ENCODE results near the gene RSRC2. TPM values are rescaled to one million over a fixed set of nuclear protein-coding genes. Genes with fewer than 3 reads are reported as not detected.

The RSRC2 gene
- total RNA-seq, 1 experiment from 2014 or later = 77.9 TPM

DNA sequence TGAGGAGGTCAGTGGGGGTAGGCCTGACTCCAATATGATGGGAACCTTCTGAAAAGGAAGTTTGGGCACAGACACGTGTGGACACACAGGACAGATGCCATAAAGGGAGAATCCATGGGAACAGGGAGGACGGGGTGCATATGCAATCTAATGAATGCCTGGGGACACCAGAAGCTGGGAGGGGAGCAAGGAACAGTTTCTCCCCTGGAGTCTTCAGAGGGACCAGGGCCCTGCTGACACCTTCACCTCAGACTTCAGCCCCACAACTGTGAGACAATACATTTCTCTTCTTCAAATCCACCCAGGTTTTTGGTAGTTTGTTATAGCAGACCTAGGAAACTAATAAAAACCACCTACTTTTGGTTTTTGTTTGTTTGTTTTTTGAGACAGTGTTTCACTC is 69.1 kb downstream of the RSRC2 start:
- intact Hi-C loops (cut with micrococcal nuclease; ENCODE audit: unreplicated experiment) = no loop called here
- Histone ChIP-seq H3K4me3 (ENCODE audit: low read depth, low read length) (no peak overlapping the region), H3K9me3 (no peaks in the 10 kb centered on the region), H3K27me3 (replicated peaks; ENCODE audit: control insufficient read depth, insufficient read depth, low read length) (no peaks in the 10 kb centered on the region), H3K36me3 (ENCODE audit: control insufficient read depth, insufficient read depth, low read length) (no peaks in the 10 kb centered on the region), H3K4me1 (peaks cover 28% of the 10 kb centered on the region)
- peaks cover 13% of the 10 kb centered on the region for H3K4me1 Mint-ChIP-seq (ENCODE audit: low read depth, unreplicated experiment)
- no peak overlapping the region for H3K4me3 Mint-ChIP-seq (ENCODE audit: unreplicated experiment)
- TF ChIP-seq, protein P1, sequence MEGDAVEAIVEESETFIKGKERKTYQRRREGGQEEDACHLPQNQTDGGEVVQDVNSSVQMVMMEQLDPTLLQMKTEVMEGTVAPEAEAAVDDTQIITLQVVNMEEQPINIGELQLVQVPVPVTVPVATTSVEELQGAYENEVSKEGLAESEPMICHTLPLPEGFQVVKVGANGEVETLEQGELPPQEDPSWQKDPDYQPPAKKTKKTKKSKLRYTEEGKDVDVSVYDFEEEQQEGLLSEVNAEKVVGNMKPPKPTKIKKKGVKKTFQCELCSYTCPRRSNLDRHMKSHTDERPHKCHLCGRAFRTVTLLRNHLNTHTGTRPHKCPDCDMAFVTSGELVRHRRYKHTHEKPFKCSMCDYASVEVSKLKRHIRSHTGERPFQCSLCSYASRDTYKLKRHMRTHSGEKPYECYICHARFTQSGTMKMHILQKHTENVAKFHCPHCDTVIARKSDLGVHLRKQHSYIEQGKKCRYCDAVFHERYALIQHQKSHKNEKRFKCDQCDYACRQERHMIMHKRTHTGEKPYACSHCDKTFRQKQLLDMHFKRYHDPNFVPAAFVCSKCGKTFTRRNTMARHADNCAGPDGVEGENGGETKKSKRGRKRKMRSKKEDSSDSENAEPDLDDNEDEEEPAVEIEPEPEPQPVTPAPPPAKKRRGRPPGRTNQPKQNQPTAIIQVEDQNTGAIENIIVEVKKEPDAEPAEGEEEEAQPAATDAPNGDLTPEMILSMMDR (IDR thresholded peaks at IDR 0.05; ENCODE audit: insufficient read depth in 1 of 2, low read depth in 1 of 2, low read length in 1 of 2, severe bottlenecking in 1 of 2, unreplicated experiment in 1 of 2) = no peak
- peak overlapping the region; percentile 55 for H3K27ac Mint-ChIP-seq (ENCODE audit: unreplicated experiment)
- ChIA-PET POLR2A (no interaction called here), CTCF (no interaction called here)
- H3K27me3 Mint-ChIP-seq (ENCODE audit: insufficient read depth, unreplicated experiment) = no peaks in the 10 kb centered on the region
- no peaks in the 10 kb centered on the region for H3K9me3 Mint-ChIP-seq (ENCODE audit: unreplicated experiment)
- peaks cover 6% of the 10 kb centered on the region for H3K36me3 Mint-ChIP-seq (ENCODE audit: insufficient read depth, unreplicated experiment)
- no peak for DNase-seq
- no TSS peak for BruUV-seq (replicated peaks)

DNA sequence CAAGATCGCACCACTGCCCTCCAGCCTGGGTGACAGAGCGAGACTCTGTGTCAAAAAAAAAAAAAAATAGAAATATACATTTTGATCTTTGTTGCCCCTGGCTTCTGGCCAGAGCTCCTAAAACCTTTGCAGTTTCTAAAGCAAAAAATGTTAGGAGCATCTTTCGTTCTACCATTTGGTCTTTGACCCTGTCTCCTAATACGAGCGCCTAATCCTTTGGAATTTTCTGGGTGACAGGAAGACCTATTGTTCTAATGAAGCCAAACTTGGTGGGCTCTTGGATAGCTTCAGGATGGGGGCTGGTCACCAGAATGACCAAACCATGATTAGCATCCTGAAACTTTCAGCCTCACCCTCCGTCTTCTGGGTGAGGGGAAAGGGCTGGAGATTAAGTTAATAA is 72.0 kb downstream of the RSRC2 start:
- ChIA-PET CTCF (no interaction called here), POLR2A (interaction anchor here (0.6 kb wide), 1 partner anchor 229 kb away, joined by 3 read pairs; the partner anchor contains the start of gene DIABLO)
- DNase-seq = no peak
- no peaks in the 10 kb centered on the region for H3K27me3 Mint-ChIP-seq (ENCODE audit: insufficient read depth, unreplicated experiment)
- H3K36me3 ChIP-seq (ENCODE audit: control insufficient read depth, insufficient read depth, low read length) = no peaks in the 10 kb centered on the region
- no peak overlapping the region for H3K4me3 Mint-ChIP-seq (ENCODE audit: unreplicated experiment)
- peaks cover 17% of the 10 kb centered on the region for H3K4me1 Mint-ChIP-seq (ENCODE audit: low read depth, unreplicated experiment)
- peak overlapping the region; percentile 55 for H3K27ac Mint-ChIP-seq (ENCODE audit: unreplicated experiment)
- no peak overlapping the region for H3K4me3 ChIP-seq (ENCODE audit: low read depth, low read length)
- TF ChIP-seq, protein P1 (IDR thresholded peaks at IDR 0.05; ENCODE audit: insufficient read depth in 1 of 2, low read depth in 1 of 2, low read length in 1 of 2, severe bottlenecking in 1 of 2, unreplicated experiment in 1 of 2) = no peak
- H3K9me3 Mint-ChIP-seq (ENCODE audit: unreplicated experiment) = no peaks in the 10 kb centered on the region
- intact Hi-C loops (cut with micrococcal nuclease; ENCODE audit: unreplicated experiment) = no loop called here
- no peaks in the 10 kb centered on the region for H3K9me3 ChIP-seq
- H3K4me1 ChIP-seq = peaks cover 36% of the 10 kb centered on the region
- peaks cover 6% of the 10 kb centered on the region for H3K36me3 Mint-ChIP-seq (ENCODE audit: insufficient read depth, unreplicated experiment)
- BruUV-seq (replicated peaks) = no TSS peak
- H3K27me3 ChIP-seq (replicated peaks; ENCODE audit: control insufficient read depth, insufficient read depth, low read length) = no peaks in the 10 kb centered on the region

DNA sequence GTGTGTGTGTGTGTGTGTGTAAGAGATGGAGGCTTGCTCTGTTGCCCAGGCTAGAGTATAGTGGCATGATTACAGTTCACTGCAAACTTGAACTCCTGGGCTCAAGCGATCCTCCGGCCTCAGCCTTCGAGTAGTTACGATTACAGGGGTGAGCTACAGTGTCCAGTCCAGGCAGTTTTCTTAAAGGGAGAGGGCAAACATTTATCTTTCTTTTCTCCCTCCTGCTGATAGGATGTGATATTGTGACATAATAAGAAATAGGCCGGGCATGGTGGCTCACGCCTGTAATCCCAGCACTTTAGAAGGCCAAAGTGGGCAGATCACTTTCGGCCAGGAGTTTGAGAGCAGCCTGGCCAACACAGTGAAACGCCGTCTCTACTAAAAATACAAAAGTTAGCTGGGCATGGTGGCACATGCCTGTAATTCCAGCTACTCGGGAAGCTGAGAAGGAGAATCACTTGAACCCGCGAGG is 72.5 kb downstream of the RSRC2 start:
- no peaks in the 10 kb centered on the region for H3K36me3 ChIP-seq (ENCODE audit: control insufficient read depth, insufficient read depth, low read length)
- no peaks in the 10 kb centered on the region for H3K9me3 Mint-ChIP-seq (ENCODE audit: unreplicated experiment)
- H3K9me3 ChIP-seq = no peaks in the 10 kb centered on the region
- ChIA-PET CTCF (interaction anchor here (0.5 kb wide), 1 partner anchor 676 kb away, joined by 4 read pairs; no protein-coding TSS in a partner anchor), POLR2A (no interaction called here)
- peaks cover 17% of the 10 kb centered on the region for H3K4me1 Mint-ChIP-seq (ENCODE audit: low read depth, unreplicated experiment)
- BruUV-seq (replicated peaks) = no TSS peak
- no peak for DNase-seq
- H3K4me1 ChIP-seq = peaks cover 41% of the 10 kb centered on the region
- TF ChIP-seq, protein P1 (IDR thresholded peaks at IDR 0.05; ENCODE audit: insufficient read depth in 1 of 2, low read depth in 1 of 2, low read length in 1 of 2, severe bottlenecking in 1 of 2, unreplicated experiment in 1 of 2) = no peak
- H3K36me3 Mint-ChIP-seq (ENCODE audit: insufficient read depth, unreplicated experiment) = peaks cover 8% of the 10 kb centered on the region
- H3K27ac Mint-ChIP-seq (ENCODE audit: unreplicated experiment) = peak overlapping the region; percentile 8
- intact Hi-C loops (cut with micrococcal nuclease; ENCODE audit: unreplicated experiment) = no loop called here
- no peaks in the 10 kb centered on the region for H3K27me3 Mint-ChIP-seq (ENCODE audit: insufficient read depth, unreplicated experiment)
- H3K4me3 Mint-ChIP-seq (ENCODE audit: unreplicated experiment) = no peak overlapping the region
- no peaks in the 10 kb centered on the region for H3K27me3 ChIP-seq (replicated peaks; ENCODE audit: control insufficient read depth, insufficient read depth, low read length)
- H3K4me3 ChIP-seq (ENCODE audit: low read depth, low read length) = no peak overlapping the region

Other genes with a start within 250 kb of the RSRC2 start
- 80.9 and 85.0 TPM in 2 replicates for gene CLIP1, start 104.3 kb downstream of the RSRC2 start, total RNA-seq (2022)
- gene ZCCHC8, start 26.0 kb downstream of the RSRC2 start, total RNA-seq (2022) = 37.5 and 40.1 TPM in 2 replicates
- 55.8 and 57.0 TPM in 2 replicates for gene KNTC1, start 313 bp upstream of the RSRC2 start, total RNA-seq (2022)
- 0.16 and 0.18 TPM in 2 replicates for gene HCAR2, start 176.4 kb upstream of the RSRC2 start, total RNA-seq (2022)
- 0.28 and 0.32 TPM in 2 replicates for gene HCAR3, start 189.9 kb upstream of the RSRC2 start, total RNA-seq (2022)
- gene HCAR1, start 203.9 kb upstream of the RSRC2 start, total RNA-seq (2022) = 3.7 and 5.2 TPM in 2 replicates
- gene DENR, start 225.9 kb upstream of the RSRC2 start, total RNA-seq (2022) = 83.2 and 83.8 TPM in 2 replicates
- gene CCDC62, start 247.6 kb upstream of the RSRC2 start, total RNA-seq (2022) = 0.30 and 1.1 TPM in 2 replicates